HG03135 (cell line): ENCODE data around the gene SP7.
"Not testable (repeated sequence)": the region's sequence is repeated elsewhere in the genome, so short reads cannot be mapped to it uniquely, and the experiment has no call there.

Experiments
- ATAC-seq: cut with Tn5 transposase; IDR thresholded peaks from one replicate; pipeline ENCODE4 v1.9.1; 2021; ENCODE audit warnings: mild to moderate bottlenecking, moderate library complexity; ENCODE audit not compliant: unreplicated experiment

Gene SP7

DNA sequence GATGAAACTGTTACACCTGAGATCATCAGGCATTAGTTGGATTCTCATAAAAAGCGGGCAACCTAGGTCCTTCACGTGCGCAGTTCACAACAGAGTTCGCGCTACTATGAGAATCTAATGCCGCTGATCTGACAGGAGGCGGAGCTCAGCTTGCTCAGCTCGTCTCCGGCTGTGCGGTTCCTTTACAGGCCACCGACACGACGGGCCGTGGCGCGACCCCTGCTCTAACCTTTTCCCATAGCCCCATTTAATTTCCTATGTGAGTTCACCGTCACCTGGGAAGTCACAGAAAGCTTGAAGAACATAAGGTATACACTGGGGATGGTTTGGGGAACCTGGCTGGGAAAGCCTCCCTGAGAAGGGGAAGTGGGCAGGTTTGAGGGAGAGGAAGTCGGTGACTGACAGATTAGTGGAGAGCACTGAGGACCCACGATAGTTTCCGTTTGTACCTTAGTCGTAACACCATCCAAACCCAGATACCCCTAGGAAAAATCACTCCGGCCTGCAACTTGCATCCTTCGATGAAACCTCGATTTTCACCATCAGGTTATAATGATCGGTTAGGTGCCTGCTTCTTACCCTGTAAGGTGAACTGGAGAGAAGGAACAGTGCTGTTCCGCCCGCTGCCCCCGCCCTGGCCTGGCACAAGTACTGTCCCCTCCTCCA, 11.9 kb downstream of the SP7 start:
- ATAC-seq: no peak

DNA sequence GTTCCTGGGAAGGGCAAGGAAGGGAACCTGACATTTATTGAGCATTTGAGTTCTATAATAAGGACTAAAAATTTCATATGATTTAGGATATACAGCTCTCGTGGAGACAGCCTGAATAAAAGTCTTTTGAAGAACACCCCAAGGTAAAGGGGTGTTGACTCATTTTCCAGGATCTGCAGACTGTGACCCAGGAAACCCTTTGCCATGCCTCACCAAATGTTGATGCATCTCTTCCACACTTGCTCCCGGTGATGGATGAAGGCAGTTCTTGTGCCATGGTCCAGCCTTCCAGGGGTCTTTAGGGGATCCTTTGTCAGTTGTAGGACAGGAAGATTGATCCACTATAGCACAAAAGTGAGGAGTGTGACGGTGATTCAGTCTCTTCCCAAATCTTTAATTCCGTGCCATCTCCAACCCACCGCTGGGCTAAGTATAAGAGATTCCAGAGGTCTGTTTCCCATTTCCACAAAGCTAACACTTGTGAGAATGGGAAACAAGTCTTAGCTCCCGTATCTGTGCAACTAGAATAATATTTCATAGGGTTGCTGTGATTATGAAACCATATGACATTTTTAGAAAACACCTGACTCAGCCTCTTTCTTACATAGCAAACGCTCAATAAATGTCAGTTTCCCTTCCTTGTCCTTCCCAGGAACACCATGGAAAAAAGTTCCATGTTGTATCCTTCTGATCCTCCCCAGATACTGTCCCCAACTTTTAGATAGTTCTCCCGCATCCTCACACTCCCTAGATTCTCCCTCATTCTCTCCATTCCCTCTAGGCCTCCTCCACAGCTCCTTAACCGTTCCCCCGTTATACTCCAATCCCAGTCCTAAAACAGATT, 15.6 kb downstream of the SP7 start:
- no peak for ATAC-seq

DNA sequence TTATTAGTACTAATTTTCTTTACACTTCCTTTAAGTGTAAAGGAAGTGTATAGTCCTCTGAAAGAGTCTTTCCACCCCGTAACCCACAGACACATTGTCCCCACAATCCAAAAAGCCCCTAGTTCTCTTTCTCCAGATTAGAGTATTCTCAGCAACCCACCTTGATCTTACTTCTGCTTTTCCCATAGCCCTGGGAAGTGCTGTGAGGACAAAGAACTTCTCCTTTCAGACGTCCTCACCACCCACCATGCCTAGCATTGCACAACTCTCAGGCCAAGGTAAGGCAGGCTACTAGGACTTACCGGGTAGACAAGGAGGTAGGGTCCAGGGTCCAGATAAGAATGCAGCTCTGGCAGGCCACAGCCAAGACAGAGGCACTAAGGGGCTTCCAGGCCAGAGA, 22.2 kb downstream of the SP7 start:
- no peak for ATAC-seq

DNA sequence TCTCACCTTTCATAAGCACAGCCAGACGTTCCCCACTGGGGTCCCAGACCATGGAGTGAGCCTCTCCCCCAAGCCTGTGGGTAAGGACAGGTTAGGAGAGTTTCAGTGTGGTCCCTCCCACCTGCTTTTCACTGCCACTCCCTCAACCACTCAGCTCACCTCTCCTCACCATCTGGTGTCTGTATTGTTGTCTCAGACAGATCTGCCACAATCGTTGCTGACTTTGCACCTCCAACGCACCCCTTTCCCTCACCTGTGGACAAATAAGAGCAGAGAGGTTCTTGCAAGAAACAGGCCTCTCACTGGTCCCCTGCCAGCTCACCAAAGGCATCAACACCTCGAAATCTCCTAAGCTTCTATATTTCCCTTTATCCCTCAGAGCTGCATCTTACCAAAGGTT, 27.9 kb downstream of the SP7 start:
- ATAC-seq: no peak

DNA sequence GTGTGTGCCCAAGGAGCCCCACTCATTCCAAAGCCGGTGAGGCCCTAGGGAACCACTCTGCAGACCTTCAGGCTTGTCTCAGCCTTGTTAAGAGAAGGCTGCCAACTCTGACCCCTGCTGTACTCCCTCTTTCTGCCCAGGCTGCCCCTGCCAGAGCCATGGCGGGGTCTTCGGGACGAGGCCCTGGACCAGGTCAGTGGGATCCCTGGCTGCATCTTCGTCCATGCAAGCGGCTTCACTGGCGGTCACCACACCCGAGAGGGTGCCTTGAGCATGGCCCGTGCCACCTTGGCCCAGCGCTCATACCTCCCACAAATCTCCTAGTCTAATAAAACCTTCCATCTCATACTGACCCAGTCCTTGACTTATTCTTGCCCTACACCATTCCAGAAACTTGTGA, 29.3 kb downstream of the SP7 start:
- no peak for ATAC-seq

DNA sequence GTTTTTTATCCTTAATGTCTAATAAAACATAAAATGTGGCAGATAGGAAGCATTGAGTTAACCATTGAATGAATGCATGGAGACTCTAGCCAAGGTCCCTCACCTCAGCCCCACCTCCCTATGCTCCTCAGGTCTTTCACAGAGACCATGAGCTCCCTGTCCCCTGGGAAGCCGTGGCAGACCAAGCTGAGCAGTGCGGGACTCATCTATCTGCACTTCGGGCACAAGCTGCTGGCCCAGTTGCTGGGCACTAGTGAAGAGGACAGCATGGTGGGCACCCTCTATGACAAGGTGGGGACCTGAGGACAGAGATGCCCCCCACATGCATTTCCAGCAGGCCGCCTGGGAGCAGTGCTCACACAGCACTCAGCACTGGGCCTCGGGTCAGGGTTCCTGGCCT, 33.3 kb downstream of the SP7 start:
- ATAC-seq: no peak

DNA sequence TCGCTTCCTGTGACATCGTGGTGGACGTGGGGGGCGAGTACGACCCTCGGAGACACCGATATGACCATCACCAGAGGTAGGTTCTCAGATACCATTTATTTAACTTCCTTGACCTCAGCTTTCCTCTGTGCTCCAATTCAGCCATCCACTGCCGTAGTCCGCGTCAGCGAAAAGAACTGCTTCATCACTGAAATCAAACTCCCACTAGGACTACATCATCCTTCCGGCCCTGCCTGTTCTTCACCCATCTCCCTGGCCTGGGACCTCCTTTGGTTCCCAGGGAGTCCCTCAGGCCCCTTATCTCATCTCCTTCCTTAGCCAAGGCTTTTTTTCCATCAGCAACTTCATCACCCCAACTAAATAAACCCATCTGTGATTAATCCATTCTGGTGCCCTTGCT, 36.0 kb downstream of the SP7 start:
- no peak for ATAC-seq

DNA sequence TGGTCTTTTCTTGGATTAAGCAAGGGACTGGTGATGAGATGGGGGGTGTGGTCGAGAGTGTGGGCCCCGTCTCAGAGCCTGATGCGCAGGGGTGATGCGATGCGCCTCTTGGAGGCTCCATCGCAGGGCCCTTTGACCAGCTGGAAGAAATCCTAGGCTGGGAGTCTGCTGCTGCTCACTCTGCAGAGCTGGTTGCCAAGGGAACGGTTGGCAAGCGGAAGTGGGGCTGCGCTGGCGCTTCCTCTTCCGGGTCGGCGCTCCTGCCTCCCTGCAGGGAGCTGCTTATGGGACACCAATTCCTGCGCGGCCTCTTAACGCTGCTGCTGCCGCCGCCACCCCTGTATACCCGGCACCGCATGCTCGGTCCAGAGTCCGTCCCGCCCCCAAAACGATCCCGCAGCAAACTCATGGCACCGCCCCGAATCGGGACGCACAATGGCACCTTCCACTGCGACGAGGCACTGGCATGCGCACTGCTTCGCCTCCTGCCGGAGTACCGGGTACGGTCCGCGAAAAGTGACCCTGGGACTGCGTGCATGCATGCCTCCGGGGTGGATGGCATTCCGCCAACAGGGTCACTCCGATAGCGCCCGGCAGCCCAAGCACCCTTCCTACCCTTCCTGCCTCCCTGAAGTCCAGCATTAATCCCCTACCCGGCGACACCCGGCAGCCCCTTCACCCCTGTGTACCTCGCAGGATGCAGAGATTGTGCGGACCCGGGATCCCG, 36.5 kb downstream of the SP7 start, which contains the start of gene MYG1:
MYG1 (plus strand) TSS at position 242 of the 727 bp plus-strand sequence; CDS start at position 285, 43 bp downstream.
- peak; percentile 72 for ATAC-seq

DNA sequence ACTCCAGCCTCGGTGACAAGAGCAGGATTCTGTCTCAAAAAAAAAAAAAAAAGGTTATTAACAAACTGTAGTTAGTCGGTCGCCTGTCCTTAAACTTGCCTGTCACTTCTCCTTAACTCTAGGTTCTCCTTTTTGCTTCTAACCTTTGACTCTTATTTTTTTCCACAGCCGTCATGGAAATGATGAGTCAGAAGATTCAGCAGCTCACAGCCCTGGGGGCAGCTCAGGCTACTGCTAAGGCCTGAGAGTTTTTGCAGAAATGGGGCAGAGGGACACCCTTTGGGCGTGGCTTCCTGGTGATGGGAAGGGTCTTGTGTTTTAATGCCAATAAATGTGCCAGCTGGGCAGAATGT, 37.1 kb downstream of the SP7 start:
- ATAC-seq: no peak

DNA sequence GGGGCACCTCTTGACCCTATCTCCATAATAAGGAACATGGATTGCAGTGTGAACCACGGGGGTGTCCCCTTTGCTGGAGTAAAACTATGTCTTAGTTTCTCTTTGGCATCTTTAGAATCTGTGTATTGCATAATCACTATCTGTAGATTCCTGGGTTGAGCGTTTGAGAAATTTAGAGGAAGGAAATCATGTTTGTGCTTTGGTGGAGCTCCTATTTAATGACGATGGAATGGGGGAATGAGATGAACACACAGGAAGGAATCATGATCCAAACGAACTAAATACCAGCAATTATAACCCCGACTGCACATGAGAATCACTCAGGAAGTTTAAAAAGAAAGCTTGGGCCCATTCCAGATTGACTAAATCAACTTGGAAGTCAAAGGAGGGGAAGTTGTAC, 38.0 kb downstream of the SP7 start:
- ATAC-seq: no peak

DNA sequence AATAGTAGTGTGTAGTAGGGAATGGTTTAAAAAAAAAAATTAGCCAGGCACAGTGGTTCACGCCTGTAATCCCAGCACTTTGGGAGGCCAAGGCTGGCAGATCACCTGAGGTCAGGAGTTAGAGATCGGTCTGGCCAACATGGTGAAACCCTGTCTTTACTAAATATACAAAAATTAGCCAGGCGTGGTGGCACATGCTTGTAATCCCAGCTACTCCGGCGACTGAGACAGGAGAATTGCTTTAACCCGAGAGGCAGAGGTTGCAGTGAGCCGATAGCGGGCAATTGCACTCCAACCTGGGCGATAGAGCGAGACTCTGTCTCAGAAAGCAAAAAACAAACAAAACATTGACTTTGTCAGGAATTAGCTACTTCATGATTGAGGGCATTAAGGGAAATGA, 39.0 kb downstream of the SP7 start:
- not testable (repeated sequence) for ATAC-seq

DNA sequence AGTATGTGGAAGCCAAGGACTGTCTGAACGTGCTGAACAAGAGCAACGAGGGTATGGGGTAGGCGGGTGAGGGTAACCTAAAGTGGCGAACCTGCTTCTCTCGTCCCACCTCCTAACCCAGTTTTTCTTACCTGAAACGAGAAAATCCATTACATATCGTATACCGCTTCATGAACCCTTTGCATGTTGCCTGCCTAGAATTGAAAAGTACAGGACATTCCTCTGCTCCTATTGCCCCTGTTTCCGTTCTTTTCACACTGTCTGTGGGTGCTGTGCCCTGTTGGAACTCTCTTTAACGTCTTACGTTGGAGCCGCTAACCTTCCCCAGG, 40.3 kb downstream of the SP7 start:
- ATAC-seq: peak; percentile 2

DNA sequence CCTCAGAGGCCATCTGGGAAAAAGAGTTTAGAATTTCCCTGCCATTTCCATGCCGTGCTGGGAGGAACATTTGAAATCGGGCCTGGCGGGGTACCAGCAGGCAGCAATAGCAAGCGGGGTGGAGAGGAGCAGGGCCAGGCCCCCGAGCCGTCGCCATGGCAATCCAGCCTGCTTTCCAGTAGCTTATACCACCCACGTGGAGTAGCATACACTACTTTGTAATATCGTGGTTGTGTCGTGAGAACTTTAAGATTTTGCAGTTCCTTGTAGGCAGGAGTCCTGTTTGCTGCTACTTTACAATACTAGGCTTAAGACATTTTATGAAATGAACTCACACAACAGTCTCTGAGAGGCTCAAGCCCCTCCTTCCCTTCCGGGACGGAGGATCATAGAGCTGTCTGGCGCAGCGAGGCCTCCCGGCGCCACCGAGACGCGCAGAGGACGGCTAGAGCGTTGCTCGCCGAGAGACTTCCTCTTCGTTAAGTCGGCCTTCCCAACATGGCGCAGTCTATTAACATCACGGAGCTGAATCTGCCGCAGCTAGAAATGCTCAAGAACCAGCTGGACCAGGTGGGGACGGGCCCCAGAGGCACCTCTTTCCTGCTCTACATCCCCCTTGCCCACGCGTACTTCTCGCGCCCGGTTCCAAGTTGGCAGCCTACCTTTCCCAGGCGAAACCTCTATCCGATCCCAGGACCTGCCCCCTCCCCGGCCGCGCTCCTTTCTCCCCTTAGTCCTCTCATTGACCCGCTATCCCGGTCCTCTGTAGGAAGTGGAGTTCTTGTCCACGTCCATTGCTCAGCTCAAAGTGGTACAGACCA, 40.9 kb downstream of the SP7 start, which contains the start of gene PFDN5:
PFDN5 (plus strand) TSS at position 473 of the 821 bp plus-strand sequence; CDS start at position 499, 26 bp downstream.
- ATAC-seq: peak; percentile 76

DNA sequence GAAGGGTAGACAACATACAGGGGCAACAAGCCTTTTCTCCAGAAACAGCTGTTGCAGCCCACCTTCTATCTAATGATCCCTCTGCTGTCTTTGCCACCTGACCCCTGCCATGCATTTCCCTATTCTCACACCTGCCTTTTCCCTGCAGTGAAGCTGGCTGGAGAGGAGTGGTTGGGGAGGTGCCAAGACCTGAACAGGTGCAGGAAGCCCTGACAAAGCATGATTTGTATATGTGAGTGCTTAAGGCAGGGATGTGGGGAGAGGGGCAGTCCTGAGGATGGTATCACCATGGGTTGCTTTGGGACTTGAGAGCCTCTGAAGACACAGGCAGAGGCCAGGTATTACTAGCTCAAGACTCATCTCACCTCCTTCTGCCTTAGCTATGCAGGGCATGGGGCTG, 43.7 kb downstream of the SP7 start:
- no peak for ATAC-seq

DNA sequence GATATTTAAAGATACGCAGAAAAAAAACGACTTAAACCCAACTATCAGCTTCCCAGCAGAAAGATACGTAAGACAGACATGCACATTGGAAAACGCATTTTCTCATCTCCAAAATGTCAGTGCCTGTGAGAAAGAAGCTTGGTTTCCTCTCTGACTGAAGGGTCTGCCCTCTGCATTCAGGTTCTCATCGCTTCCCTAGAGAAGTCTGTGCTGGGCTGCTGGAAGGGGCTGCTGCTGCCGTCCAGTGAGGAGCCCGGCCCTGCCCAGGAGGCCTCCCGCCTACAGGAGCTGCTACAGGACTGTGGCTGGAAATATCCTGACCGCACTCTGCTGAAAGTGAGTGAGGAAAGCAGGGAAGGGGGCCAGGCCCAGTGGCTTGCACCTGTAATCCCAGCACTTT, 45.5 kb downstream of the SP7 start:
- no peak for ATAC-seq

DNA sequence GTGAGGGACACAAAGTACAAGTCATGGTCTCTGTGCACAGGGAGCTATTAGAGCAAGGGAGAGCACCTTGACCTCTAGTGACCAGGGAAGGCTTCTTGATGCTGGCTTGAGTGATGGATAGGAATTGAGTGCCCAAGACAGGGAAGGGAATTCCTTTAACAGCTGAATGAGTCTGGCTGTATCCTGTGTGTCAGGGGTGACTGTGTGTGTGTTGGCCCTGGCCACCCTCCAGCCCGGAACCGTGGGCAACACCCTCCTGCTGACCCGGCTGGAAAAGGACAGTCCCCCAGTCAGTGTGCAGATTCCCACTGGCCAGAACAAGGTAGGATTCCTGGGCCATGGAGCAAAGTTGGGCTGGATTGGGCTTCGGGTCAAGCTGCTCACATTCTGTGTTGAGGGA, 46.3 kb downstream of the SP7 start:
- ATAC-seq: no peak

DNA sequence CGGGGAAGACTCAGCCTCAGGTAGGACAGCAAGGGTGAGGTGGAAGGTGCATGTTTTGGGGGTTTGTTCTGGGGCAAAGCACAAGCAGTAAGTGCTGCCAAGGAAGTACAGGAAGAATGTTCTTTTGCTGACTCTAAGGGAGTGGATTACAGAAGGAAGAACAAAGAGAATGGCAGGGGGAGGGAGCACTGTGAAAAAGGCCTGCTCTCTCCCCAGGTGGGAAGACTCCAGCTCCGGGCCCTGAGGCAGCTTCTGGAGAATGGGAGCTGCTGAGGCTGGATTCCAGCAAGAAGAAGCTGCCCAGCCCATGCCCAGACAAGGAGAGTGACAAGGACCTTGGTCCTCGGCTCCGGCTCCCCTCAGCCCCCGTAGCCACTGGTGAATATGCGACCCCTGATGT, 47.8 kb downstream of the SP7 start:
- no peak for ATAC-seq

DNA sequence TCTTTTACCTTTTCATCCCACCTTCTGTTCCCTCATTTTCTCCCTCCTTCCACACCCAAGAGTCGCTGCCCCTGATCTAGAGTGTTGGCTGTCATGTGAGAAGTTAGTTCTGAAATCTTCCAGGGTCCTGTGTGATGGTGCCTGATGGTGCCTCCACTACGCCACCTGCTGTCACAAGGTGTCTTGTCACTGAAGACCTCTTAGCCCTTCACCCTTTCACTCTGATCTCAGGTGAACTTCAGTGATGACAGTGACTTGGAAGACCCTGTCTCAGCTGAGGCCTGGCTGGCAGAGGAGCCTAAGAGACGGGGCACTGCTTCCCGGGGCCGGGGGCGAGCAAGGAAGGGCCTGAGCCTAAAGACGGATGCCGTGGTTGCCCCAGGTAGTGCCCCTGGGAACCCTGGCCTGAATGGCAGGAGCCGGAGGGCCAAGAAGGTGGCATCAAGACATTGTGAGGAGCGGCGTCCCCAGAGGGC, 48.4 kb downstream of the SP7 start:
- no peak for ATAC-seq

DNA sequence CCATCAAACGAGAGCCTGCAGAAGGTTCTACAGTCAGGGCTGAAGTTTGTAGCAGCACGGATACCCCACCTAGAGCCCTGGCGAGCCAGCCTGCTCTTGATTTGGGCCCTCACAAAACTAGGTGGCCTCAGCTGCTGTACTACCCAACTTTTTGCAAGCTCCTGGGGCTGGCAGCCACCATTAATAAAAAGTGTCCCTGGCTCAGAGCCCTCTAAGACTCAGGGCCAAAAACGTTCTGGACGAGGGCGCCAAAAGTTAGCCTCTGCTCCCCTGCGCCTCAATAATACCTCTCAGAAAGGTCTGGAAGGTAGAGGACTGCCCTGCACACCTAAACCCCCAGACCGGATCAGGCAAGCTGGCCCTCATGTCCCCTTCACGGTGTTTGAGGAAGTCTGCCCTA, 49.7 kb downstream of the SP7 start:
- no peak for ATAC-seq

DNA sequence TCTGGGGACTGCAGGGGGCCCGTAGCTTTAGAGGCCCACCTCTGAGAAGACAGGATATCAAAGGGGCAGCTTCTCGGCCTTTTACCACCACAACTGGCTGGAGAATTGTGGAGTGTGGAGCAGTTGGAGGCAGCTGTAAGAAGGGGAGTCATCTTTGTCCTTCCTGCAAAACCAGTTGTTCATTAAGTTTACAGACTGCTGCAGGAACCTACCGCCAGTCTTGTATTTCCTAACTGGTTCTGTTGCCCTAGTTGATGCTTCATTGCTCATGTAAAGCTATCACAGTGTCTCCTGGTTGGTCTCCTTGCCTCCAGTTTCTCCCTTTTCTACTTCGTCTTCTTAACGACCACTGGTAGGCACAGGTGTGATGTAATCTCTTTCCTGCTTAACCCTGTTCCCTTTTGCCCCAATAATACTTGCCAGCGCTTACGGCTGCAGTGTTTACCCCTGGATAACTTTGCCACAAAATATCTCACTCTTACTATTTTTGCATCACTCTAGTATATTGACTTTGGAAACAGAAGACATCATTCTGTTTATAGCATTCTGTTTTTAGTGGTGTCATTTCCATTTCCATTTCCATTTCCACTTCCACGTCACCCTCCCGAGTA, 56.2 kb downstream of the SP7 start:
- no peak for ATAC-seq
